Erythroblast (primary cell): ENCODE results near the gene SNRPD2.

ENCODE experiments used
- GATA1 ChIP-seq: IDR thresholded peaks from 2 replicates; pipeline ENCODE4 v1.6.1; 2011; ENCODE audit warnings: low read depth, mild to moderate bottlenecking, control low read depth, low read length, moderate library complexity
- POLR2A ChIP-seq: IDR thresholded peaks from 2 replicates; pipeline ENCODE4 v1.6.1; 2011; ENCODE audit warnings: mild to moderate bottlenecking, low read length

DNA sequence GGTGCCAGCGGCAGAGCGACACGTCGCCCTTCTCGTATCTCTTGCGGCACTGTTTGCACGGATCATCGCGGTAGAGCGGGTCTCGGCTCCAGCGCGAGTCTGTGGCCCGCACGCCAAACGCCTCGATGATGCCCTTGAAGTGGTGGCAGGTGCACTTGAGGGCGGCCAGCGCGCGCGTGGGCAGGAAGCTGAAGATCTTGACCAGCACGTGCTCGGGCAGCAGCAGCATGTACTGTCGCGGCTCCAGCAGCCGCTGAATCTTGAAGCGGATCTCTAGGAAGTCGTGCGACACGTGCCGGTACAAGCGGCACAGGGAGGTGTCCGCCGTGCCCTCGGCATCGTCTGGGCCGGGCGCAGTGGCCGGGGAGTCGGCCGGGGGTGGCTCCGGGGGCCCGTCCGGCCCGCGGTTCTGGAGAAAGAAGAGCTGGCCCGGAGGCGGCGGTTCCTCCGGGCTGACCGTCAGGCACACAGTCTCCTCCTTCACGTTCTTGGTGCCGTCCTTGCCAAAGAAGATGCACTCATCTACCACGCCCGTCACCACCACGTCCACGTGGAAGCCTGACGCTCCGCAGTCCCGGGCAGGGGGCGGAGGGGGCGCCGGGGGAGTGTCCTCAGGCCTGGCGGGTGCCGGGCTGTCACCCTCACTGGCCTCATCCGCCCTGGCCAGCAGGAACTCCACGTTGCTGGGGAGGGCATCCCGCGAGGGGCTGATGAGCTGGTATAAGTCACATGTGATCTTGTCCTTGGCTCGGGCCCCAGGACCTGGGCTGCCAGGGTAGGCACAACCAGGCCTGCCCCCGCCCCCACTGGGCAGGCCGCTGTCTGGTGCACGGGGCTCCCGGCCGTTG is 20.3 kb upstream of the SNRPD2 start:
- TF ChIP-seq POLR2A, result no peak
- TF ChIP-seq GATA1, result no peak
